GM12878 (cell line): ENCODE data around the gene DEUP1. TPM values are rescaled to one million over a fixed set of nuclear protein-coding genes. Genes with fewer than 3 reads are reported as not detected.

Experiments
- ATAC-seq: fragments of 200-7000 bp; cut with Tn5 transposase; 3 replicates; pipeline ENCODE4 v1.9.1; 2020; ENCODE audit warnings: mild to moderate bottlenecking, moderate library complexity
- BruUV-seq: library from RNA; stranded (reverse); fragments of 400-500 nt; replicated peaks from 2 replicates; lab custom pipeline; 2021; lab: Mats Ljungman, UMichigan
- CTCF ChIA-PET: fragments of 300-600 bp; sonication (Branson Sonifier 250); formaldehyde crosslinking; extraction: SDS; loops from one replicate; lab custom pipeline; 2021; ENCODE audit warnings: inconsistent platforms; lab: Yijun Ruan, JAX
- POLR2A ChIA-PET: fragments of 350-600 bp; formaldehyde crosslinking; extraction: SDS; loops from one replicate; lab custom pipeline; 2021; ENCODE audit warnings: inconsistent platforms; lab: Charles Lee
- RAD21 ChIA-PET: fragments of 300-600 bp; sonication (Branson Sonifier 250); formaldehyde crosslinking; loops from one replicate; lab custom pipeline; 2023; ENCODE audit warnings: antibody characterized with exemption; ENCODE audit not compliant: unreplicated experiment; lab: Charles Lee
- SMC1A ChIA-PET: fragments of 300-600 bp; sonication (Branson Sonifier 250); formaldehyde crosslinking; loops from one replicate; lab custom pipeline; 2023; ENCODE audit not compliant: unreplicated experiment, uncharacterized antibody; lab: Charles Lee
- DNase-seq: peaks from one replicate; pipeline ENCODE4 v3.0.0-alpha.2; 2011; ENCODE audit warnings: low read depth, low spot score
- FAIRE-seq: peaks from 3 replicates; lab custom pipeline; 2011; peaks lifted over from hg19 to GRCh38; lab: Jason Lieb, UNC
- H2AFZ ChIP-seq: 2 replicates; pipeline ENCODE4 v1.6.0; 2011; ENCODE audit warnings: low read depth, low read length, control low read depth; ENCODE audit not compliant: control insufficient read depth
- H3K27ac ChIP-seq: 2 replicates; pipeline ENCODE4 v1.5.1; 2011; ENCODE audit warnings: control low read depth; ENCODE audit not compliant: control insufficient read depth, insufficient read depth
- H3K27me3 ChIP-seq, 2 experiments: replicated peaks in 1 of 2; 2 replicates each; pipeline versions ENCODE4 v1.6.0 to v1.6.1; 2011; ENCODE audit warnings: low read length in 1 of 2; ENCODE audit not compliant: control insufficient read depth in 2 of 2, insufficient read depth in 2 of 2
- H3K36me3 ChIP-seq, 2 experiments: 2 replicates each; pipeline ENCODE4 v1.5.1; 2011; ENCODE audit warnings: low read length in 1 of 2; ENCODE audit not compliant: control insufficient read depth in 2 of 2, insufficient read depth in 2 of 2
- H3K4me1 ChIP-seq: 2 replicates; pipeline ENCODE4 v1.6.1; 2011; ENCODE audit warnings: mild to moderate bottlenecking, low read length, moderate library complexity, mixed read lengths; ENCODE audit not compliant: control insufficient read depth, insufficient read depth
- H3K4me2 ChIP-seq: 2 replicates; pipeline ENCODE4 v1.6.0; 2011; ENCODE audit warnings: control low read depth; ENCODE audit not compliant: control insufficient read depth, insufficient read depth
- H3K4me3 ChIP-seq: fragments of 200-600 bp; sonication (generic); 2 replicates; pipeline ENCODE4 v1.5.1; 2016
- H3K79me2 ChIP-seq: 2 replicates; pipeline ENCODE4 v1.6.0; 2011; ENCODE audit warnings: low read length; ENCODE audit not compliant: control insufficient read depth, insufficient read depth
- H3K9ac ChIP-seq: 2 replicates; pipeline ENCODE4 v1.8.0; 2011; ENCODE audit warnings: low read length, control low read depth, mixed read lengths; ENCODE audit not compliant: control insufficient read depth, insufficient read depth
- H3K9me3 ChIP-seq: replicated peaks from 3 replicates; pipeline ENCODE4 v1.5.1; 2011; ENCODE audit warnings: mild to moderate bottlenecking, low read length; ENCODE audit not compliant: control insufficient read depth, insufficient read depth
- H4K20me1 ChIP-seq: 2 replicates; pipeline ENCODE4 v1.6.0; 2011; ENCODE audit not compliant: control insufficient read depth, insufficient read depth
- E2F4 ChIP-seq: IDR thresholded peaks from 2 replicates; pipeline ENCODE4 v1.6.1; 2012; ENCODE audit warnings: low read depth, low read length, improper control_type of control experiment
- IKZF1 ChIP-seq: fragments of 450-650 bp; conservative IDR thresholded peaks from 2 replicates; pipeline ENCODE4 v1.6.1; 2017; ENCODE audit warnings: antibody characterized with exemption, mild to moderate bottlenecking
- KDM1A ChIP-seq: fragments of 200-600 bp; sonication (generic); IDR thresholded peaks from 2 replicates; pipeline ENCODE4 v1.6.1; 2016; ENCODE audit warnings: borderline replicate concordance
- NR2C2 ChIP-seq: IDR thresholded peaks from 2 replicates; pipeline ENCODE4 v1.6.1; 2011; ENCODE audit warnings: borderline replicate concordance, low read depth; ENCODE audit not compliant: control insufficient read depth, insufficient read length
- PAX8 ChIP-seq: fragments of 450-650 bp; IDR thresholded peaks from 2 replicates; pipeline ENCODE4 v1.6.1; 2017; ENCODE audit warnings: mild to moderate bottlenecking, moderate library complexity
- PML ChIP-seq: IDR thresholded peaks from 2 replicates; pipeline ENCODE4 v1.6.1; 2012; ENCODE audit warnings: low read length, inconsistent platforms
- RCOR1 ChIP-seq: conservative IDR thresholded peaks from 2 replicates; pipeline ENCODE4 v1.6.1; 2012; ENCODE audit warnings: low read depth, low read length, improper control_type of control experiment
- REST ChIP-seq: IDR thresholded peaks from 2 replicates; pipeline ENCODE4 v1.6.1; 2012; ENCODE audit warnings: mild to moderate bottlenecking, low read depth, low read length
- RUNX3 ChIP-seq: IDR thresholded peaks from 2 replicates; pipeline ENCODE4 v1.6.1; 2012; ENCODE audit warnings: low read length, inconsistent platforms
- SREBF1 ChIP-seq: IDR thresholded peaks from 2 replicates; pipeline ENCODE4 v1.6.1; 2012; ENCODE audit warnings: mild to moderate bottlenecking, low read length
- SUZ12 ChIP-seq: fragments of 200-600 bp; sonication (generic); IDR thresholded peaks from one replicate; pipeline ENCODE4 v1.6.1; 2018; ENCODE audit warnings: antibody characterized with exemption, mild to moderate bottlenecking; ENCODE audit not compliant: unreplicated experiment
- TARDBP ChIP-seq: IDR thresholded peaks from 2 replicates; pipeline ENCODE4 v1.6.1; 2016; ENCODE audit warnings: borderline replicate concordance
- USF2 ChIP-seq: IDR thresholded peaks from 2 replicates; pipeline ENCODE4 v1.6.1; 2011; ENCODE audit warnings: low read depth, low read length, improper control_type of control experiment, borderline replicate concordance
- WRNIP1 ChIP-seq: IDR thresholded peaks from 2 replicates; pipeline ENCODE4 v1.6.1; 2011; ENCODE audit warnings: low read depth, low read length, improper control_type of control experiment, borderline replicate concordance
- ZBED1 ChIP-seq: IDR thresholded peaks from 2 replicates; pipeline ENCODE4 v1.6.1; 2016; ENCODE audit warnings: borderline replicate concordance
- ZZZ3 ChIP-seq: IDR thresholded peaks from 2 replicates; pipeline ENCODE4 v1.6.1; 2011; ENCODE audit warnings: low read depth; ENCODE audit not compliant: control insufficient read depth, insufficient read length
- WGBS: methylation state at CpG from one replicate; pipeline ENCODE4 v1.1.6; 2016; ENCODE audit warnings: low lambda C conversion rate; ENCODE audit not compliant: insufficient replicate concordance, insufficient coverage; ENCODE audit errors: missing lambda C conversion rate; 5-methylcytosine and 5-hydroxymethylcytosine counted together
- in situ Hi-C: fragments of 300-500 bp; cut with MboI; formaldehyde crosslinking; loops from 9 replicates; pipeline ENCODE4 v1.14.3; 2018; ENCODE audit warnings: mixed read lengths
- intact Hi-C: fragments of 100-400 bp; cut with micrococcal nuclease; formaldehyde crosslinking; loops from one replicate; pipeline ENCODE4 v1.14.2; 2022; ENCODE audit not compliant: unreplicated experiment
- polyA plus RNA-seq, 11 experiments: library from polyadenylated mRNA; depleted of rRNA in 4 of 11; unstranded in 6 of 11; stranded (reverse) in 5 of 11; fragments of >200 nt; fragmentation: Nextera tagmentation in 4 of 11; fragmentation: Illumina TruSeq in 1 of 11; extraction: Ambion mirVana in 4 of 11; extraction: Trizol in 1 of 11; gene quantifications; 1 replicate in 1 of 11; 2 replicates in 10 of 11; pipeline versions ENCODE4 v1.2.1 to v1.2.3, GENCODE V29; 2011 to 2016; ENCODE audit warnings: inconsistent platforms in 2 of 11, missing spikeins in 2 of 11, low read depth in 1 of 11
- total RNA-seq, 4 experiments: library from RNA; depleted of rRNA in 3 of 4; stranded (reverse); fragments of >200 nt in 3 of 4; fragmentation: Illumina TruSeq in 1 of 4; extraction: Trizol in 1 of 4; gene quantifications; 2 replicates each; pipeline versions ENCODE4 v1.2.1 to v1.2.3, GENCODE V29; 2013 to 2021

The DEUP1 gene
- total and polyA plus RNA-seq, 10 of the 15 experiments (the other 5 are each of a cell fraction or from before 2014, with no cell fraction given): 0.12 TPM; not detected in 9

- TF ChIP-seq E2F4 (no peak), PML (no peak), TARDBP (no peak), RUNX3 (no peak), WRNIP1 (no peak)
These were observed 149.7 kb downstream of the DEUP1 start (continued) for GRCh38 chr11:93480256-93480655.

- no peak for DNase-seq
- no peak for TF ChIP-seq RCOR1
- no peak for TF ChIP-seq USF2
- TF ChIP-seq PAX8: no peak
- TF ChIP-seq KDM1A: no peak
- no peak for TF ChIP-seq SUZ12
- TF ChIP-seq REST: no peak
- TF ChIP-seq ZBED1: no peak
- no peak for TF ChIP-seq NR2C2
- no peak for TF ChIP-seq ZZZ3
- TF ChIP-seq SREBF1: no peak
- TF ChIP-seq IKZF1: no peak
- no peaks in the 10 kb centered on the region for H4K20me1 ChIP-seq
- no peak for ATAC-seq
- 100% methylated on average over 1 of the region's 1 CpG for WGBS
- SMC1A ChIA-PET: no interaction called here
- CTCF ChIA-PET: no interaction called here
- FAIRE-seq: no peak
- H3K9me3 ChIP-seq: no peaks in the 10 kb centered on the region
- no peak overlapping the region for H3K4me3 ChIP-seq
- intact Hi-C loops (no loop called here), in situ Hi-C loops (no loop called here)
- H3K4me2 ChIP-seq: no peak overlapping the region
- no peaks in the 10 kb centered on the region for H3K27me3 ChIP-seq
- H3K27ac ChIP-seq: no peak overlapping the region
- peaks cover 0 to 11% of the 10 kb centered on the region in 2 experiments; a peak in 2 of 4 replicates for H3K36me3 ChIP-seq
- H2AFZ ChIP-seq: no peak overlapping the region
- no peaks in the 10 kb centered on the region for H3K79me2 ChIP-seq
- no peak overlapping the region for H3K9ac ChIP-seq
- RAD21 ChIA-PET: no interaction called here
- no peaks in the 10 kb centered on the region for H3K4me1 ChIP-seq
- BruUV-seq: no TSS peak
- POLR2A ChIA-PET: no interaction called here
These were observed 150.2 kb downstream of the DEUP1 start for GRCh38 chr11:93480756-93481155.
